GM21447 (cell line): Measurements from ENCODE around the gene RAB6A.
"Not testable (repeated sequence)": the region's sequence is repeated elsewhere in the genome, so short reads cannot be mapped to it uniquely, and the experiment has no call there.

ENCODE experiments used
- ATAC-seq: cut with Tn5 transposase; IDR thresholded peaks from one replicate; pipeline ENCODE4 v1.9.1; 2021; ENCODE audit not compliant: unreplicated experiment

The RAB6A gene

DNA sequence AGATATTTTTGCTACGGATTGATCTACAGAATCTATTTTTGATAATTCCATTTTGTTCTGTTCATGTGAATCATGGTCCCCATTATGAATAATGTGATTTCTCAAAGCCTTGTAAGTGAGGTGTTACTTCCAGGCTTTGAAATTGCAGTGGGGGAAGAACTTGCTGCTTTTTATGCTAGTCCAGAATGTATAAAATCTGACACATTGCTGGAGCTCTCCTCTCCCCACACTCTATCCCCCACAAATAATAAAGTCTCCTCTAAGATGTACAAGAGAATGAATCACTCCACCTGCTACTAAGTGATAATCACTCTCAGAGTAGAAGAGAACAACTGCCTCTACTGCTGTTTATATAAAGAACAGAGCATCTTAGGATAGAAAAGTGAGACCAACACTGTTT is 5.9 kb upstream of the RAB6A start:
- ATAC-seq, result no peak

DNA sequence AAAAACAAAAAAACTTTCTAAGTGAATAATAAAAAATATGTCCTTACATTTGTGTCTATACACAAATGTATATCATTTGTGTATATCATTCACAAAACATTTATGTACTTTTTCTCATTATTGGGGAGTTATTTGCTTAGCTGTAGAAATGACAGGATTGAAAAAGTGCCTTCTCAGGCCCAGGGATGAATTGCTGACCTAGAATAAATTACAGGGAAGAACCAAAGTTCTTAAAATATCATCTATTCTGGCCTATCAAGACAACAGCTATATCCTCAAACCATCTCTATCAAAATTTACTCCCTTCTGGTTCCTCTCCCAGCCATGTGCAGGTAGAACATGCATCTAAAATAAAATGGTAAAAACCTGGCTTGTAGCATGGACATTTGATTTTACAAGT is 1.9 kb upstream of the RAB6A start:
- no peak for ATAC-seq

DNA sequence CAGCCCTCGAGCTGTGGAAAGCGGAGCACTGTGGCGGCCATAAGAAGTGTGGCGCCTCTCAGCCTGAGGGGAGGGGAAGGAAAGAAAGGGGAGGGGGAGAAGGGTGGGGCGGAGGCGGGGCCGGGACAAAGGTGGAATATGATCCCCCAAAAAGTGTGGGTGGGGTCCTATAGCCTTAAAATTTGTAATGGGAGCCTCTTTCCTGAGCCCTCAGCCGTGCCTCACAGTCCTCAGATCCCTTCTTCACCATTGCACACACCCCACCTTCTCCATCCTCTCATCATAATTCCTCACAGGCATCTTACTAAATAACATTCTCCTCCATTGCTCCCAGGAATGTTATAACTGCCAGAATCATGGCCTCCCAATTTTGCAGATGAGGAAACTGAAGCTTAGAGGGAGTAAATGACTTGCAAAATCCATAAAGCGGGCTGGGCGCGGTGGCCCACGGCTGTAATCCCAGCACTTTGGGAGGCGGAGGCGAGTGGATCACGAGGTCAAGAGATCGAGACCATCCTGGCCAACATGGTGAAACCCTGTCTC is 600 bp upstream of the RAB6A start:
- peak; percentile 7 for ATAC-seq

DNA sequence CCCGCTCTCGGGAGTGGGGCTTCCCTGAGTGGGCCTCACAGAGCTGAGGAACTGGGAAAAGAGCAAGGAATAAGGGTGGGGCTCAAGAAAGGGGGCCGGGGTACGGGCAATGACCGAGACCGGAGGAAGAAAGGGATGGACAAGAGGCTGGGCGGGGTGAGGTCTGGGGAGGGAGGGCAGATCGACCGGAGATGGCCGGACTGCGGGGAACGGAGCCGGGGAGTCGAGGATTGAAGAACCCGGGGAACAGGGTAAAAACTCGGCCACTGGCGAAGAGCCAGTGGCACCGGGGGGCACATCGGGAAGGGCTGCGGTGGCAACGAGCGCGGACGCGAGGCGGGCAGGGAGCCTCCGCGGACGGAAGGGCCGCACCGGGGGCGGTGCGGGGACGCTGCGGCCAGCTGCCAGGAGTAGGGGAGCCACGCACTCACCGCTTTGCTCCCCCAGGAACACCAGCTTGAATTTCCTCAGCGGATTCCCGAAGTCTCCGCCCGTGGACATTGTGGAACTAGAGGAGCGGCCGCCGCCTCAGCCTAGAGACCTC is 667 bp downstream of the RAB6A start:
- ATAC-seq, result peak; percentile 1

DNA sequence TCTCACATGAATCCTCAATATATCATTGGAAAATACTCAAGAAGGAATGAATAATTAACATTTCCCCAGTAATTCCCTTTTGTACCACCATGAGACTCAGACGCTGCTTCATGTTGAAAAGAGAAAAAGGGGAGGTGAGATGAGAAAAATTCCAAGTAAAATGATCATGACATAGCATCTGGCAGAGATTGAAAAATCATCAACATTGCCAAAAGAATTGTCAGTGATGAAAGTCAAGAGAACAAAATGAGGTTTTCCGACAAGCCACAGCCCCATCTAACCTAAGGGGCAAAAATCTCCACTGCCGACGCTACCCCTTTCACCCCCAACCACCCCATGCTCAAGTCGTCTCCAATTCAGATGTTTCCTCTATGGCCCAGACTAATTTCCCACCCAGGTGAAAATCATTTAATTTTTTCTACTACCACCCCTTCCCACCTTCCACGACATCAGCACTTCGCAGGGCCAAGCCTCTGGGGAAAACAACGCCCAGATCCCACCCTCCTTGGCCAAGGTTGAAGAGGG is 1.2 kb downstream of the RAB6A start:
- no peak for ATAC-seq

DNA sequence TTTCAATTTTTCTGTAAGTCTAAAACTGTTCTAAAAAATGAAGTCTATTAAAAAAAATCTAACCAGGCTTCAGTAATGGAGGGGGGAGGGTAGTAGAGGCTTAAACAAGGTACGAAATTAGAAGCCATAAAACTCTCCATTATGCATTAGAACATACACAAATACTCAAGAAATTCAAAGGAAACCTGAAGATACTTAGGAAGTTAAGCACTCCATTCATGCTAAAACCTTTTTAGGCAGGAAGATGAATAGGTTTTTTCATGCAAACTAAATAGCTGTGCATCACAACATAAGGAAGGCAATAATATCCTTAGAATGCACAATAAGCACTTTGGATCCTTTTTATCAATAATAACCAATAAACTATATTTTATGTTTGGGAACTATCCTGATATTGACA is 2.4 kb downstream of the RAB6A start:
- no peak for ATAC-seq

DNA sequence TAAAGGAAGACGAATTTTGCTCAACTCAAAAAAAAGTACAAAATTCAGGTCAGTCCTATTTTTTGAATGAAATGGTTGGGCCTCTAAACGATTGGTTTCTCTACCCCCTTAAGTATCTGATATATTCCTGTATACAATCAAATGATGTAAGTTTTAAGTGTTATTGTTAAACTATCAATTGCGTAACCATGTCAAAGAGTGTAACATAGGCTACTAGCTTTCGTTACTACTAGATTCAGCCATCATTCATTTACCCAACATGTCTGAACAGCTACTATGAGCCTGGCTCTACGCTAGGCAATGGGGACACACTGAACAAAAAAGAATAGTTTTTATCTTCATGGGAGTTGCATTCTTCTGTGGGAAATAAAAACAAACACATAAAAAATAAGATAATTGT is 3.3 kb downstream of the RAB6A start:
- no peak for ATAC-seq

DNA sequence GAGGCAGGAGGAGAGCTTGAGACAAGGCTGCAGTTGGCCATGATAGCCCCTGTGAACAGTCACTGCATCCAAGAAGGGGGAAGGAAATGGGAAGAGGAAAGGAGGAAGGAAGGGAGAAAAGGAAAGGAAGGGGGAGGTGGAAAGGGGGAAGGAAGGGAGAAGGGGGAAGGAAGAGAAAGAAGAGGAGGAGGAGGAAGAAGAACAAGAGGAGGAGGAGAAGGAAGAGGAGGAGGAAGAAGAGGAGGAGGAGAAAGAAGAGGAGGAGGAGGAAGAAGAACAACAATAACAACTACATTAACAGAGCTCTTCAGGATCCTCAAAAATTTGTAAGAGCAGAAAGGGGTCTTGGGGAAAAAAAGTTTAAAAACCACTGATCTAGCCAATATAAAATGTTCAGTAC is 5.2 kb downstream of the RAB6A start:
- ATAC-seq, result no peak

DNA sequence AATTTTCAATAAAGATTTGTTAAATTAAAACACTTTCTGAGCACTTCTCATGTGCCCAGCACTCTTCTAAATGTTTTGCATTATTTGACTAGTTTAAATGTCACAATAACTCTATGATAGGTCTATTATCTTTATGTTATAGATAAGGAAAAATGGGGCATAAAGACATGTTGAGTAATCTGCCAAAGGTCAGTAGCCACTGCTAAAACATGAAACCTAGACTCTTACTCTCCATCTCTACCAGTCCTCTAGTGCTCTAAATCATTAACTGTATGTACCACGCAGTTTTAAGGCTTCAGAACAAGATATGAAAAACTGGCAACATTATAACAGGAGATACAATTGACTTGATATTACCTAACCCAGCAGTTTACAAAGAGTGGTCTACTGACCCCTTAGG is 6.9 kb downstream of the RAB6A start:
- no peak for ATAC-seq

DNA sequence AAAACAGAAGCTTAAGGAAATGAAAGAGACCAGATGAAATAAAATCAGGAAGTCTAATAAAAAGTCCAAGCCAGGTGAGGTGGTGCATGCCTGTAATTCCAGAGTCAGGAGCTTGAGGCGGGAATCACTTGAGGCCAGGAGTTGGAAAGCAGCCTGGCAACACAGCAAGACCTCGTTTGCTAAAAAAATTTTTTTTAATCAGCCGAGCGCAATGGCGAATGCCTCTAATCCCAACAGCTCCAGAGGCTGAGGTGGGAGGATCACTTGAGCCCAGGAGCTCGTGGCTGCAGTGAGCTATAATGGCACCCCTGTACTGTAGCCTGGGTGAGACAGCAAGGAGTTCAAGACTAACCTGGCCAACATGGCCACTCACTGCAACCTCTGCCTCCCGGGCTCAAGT is 8.0 kb downstream of the RAB6A start:
- ATAC-seq, result no peak

DNA sequence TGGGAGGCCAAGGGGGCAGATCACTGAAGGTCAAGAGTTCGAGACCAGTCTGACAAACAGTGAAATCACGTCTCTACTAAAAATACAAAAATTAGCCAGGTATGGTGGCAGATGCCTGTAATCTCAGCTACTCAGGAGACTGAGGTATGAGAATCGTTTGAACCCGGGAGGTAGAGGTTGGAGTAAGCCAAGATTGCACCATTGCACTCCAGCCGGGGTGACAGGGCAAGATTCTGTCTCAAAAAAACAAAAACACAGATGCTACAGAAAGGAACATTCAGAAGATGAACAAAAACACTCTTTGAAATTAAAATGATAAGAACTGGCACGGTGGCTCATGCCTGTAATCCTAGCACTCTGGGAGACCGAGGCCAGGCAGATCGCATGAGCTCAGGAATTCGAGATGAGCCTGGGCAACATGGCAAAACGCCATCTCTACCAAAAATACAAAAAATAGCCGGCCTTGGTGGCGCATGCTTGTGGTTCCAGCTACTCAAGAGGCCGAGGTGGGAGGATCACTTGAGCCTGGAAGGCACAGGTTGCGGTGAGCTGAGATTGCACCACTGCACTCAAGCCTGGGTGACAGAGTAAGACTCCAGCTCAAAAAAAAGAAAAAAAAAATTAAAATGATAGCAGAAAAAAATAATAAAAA is 8.5 kb downstream of the RAB6A start:
- ATAC-seq, result no peak

DNA sequence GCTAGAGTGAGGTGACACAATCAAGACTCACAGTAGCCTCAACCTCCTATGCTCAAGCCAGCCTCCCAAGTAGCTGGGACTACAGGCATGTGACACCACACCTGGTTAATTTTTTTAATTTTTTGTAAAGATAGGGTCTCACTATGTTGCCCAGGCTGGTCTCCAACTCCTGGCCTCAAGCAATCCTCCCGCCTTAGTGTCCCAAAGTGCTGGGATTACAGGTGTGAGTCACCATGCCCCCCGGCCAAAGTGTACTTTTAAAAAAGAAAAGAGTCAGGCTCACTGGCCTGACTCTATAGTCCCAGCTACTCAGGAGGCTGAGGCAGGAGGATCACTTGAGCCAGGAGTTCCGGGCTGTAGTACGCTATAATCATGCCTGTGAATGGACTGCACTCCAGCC is 10.0 kb downstream of the RAB6A start:
- ATAC-seq, result not testable (repeated sequence)

DNA sequence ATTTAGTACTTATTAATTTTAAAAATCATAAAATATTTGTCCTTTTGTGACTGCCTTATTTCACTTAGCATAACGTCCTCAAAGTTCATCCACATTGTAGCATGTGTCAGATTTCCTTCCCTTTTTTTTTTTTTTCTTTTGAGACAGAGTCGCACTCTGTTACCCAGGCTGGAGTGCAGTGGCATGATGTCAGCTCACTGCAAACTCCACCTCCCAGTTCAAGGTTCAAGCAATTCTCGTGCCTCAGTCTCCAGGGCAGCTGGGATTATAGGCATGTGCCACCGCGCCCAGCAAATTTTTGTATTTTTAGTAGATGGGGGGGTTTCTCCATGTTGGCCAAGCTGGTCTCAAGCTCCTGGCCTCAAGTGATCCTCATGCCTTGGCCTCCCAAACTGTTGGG is 10.6 kb downstream of the RAB6A start:
- no peak for ATAC-seq

DNA sequence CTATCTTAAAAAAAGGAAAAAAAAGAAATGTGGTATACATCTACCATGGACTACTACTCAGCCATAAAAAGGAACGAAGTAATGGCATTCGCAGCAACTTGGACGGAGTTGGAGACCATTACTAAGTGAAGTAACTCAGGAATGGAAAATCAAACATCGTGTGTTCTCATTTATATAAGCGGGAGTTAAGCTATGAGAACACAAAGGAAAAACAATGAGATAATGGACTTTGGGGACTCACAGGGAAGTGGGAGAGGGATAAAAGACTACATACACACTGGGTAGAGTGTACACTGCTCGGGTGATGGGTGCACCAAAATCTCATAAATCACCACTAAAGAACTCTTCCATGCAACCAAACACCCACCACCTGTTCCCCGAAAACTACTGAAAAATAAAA is 11.8 kb downstream of the RAB6A start:
- no peak for ATAC-seq

DNA sequence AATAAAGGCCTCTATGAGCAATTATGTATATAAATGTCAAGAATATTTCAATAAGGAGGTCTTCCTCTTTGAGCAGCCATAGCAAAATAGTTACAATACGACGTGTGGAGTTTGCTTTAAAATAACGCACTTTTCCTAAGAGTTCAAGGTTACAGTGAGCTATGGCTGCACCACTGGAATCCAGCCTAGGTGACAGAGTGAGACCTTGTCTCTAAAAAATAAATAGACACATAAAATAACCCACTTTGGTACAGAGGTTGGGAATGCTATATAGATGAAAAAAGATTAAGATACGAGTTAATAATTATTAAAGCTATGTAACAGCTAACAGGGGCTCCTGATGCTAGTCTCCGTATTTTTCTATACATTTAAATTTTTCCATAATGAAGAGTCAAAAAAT is 12.6 kb downstream of the RAB6A start:
- no peak for ATAC-seq

DNA sequence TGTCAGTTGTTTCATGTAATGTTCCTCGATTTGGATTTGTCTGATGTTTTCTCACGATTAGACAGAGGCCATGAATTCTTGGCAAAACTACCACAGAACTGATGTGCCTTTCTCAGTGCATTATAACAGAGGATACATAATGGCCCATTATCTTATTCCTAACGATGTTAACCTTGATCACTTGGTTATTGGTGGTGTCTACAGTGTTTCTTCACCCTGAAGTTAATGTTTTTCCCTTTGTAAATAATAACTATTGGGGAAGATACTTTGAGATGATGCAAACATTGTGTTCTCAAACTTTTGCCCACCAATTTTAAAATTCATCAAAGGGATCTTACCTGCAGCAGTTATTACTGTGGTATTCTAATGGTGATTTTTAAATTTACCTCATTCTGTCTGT is 13.1 kb downstream of the RAB6A start:
- ATAC-seq, result no peak

DNA sequence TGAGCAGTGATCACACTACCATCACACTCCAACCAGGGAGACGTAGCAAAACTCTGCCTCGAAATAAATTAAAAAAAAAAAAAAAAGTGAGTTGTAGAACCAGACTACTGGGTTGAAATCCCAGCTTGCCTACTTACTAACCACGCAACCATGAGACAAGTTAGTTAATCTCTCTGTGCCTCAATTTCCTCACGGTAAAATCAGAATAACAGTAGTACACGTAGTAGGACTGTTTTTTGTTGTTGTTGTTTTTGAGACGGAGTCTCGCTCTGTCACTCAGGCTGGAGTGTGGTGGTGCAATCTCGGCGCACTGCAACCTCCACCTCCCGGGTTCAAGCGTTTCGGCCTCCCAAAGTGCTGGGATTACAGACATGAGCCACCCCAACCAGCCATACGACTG is 14.2 kb downstream of the RAB6A start:
- no peak for ATAC-seq

DNA sequence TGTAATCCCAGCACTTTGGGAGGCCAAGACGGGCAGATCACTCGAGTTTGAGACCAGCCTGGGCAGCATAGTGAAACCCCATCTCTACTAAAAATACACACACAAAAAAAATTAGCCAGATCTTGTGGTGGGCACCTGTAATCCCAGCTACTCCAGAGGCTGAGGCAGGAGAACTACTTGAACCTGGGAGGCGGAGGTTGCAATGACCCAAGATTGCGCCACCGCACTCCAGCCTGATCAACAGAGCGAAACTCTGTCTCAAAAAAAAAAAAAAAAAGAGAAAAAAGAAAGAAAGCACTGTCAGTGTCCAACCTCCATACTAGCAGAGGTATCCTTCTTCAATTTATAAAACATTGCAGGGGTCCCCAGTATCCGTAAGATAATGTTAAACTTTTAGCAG is 17.8 kb downstream of the RAB6A start:
- no peak for ATAC-seq

DNA sequence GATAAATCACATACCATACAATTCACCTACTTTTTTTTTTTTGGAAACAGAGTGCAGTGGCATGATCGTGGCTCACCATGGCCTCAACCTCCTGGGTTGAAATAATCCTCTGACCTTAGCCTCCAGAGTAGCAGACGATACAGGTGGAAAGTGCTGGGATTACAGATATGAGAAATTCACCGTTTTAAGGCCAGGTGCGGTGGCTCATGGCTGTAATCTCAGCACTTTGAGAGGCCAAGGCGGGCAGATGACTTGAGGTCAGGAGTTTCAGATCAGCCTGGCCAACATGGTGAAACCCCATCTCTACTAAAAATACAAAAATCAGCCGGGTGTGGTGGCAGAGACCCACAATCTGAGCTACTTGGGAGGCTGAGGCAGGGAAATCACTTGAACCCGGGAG is 24.9 kb downstream of the RAB6A start:
- not testable (repeated sequence) for ATAC-seq

DNA sequence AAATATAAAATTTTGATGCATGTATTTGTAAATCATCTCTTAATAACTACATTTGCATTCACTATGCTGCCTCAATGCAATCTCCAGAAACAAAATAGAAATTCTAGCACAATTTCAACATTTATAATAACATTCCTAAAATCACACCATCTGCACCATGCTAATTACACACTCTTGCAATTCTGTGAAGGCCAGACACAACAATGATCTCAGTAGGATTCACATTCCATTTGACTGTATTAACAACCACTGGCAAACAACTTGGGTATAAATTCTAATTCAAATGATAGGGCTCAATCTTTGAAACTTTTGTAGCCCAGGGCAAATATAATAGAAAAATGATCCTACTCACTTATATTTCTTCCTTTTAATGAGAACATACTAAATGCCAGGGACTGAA is 25.9 kb downstream of the RAB6A start:
- ATAC-seq, result no peak

DNA sequence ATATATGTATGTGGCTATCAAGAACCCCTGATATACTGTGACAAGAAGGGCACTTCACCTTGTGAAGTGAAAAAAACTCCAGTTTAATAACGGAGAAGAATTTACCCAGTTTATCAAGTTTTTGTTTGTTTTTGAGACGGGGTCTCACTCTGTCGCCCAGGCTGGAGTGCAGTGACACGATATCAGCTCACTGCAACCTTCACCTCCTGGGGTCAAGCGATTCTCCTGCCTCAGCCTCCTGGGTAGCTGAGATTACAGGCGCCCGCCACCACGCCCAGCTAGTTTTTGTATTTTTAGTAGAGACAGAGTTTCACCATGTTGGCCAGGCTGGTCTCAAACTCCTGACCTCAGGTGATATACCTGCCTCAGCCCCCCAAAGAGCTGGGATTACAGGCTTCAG is 26.9 kb downstream of the RAB6A start:
- not testable (repeated sequence) for ATAC-seq

DNA sequence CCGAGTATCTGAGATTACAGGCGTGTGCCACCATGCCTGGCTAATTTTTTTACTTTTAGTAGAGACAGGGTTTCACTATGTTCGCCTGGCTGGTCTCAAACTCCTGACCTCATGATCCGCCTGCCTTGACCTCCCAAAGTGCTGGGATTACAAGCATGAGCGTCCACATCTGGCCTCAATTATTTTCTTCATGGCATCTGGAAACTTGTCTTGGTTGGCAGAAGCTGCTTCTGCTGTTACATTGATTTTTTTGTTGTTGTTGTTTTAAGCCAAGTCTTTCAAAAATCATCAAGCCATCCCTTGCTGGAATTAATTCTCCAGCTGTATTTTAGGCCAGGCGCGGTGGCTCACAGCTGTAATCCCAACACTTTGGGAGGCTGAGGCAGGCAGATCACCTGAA is 27.9 kb downstream of the RAB6A start:
- ATAC-seq, result not testable (repeated sequence)
